Suprapubic skin (tissue), 4 donors: Measurements from ENCODE around the gene EVL.

Source experiments
- CTCF ChIP-seq, 2 donors: fragments of 200-600 bp in 1 of 2; fragments of 450-650 bp in 1 of 2; sonication (generic) in 1 of 2; IDR thresholded peaks; one replicate each; pipeline ENCODE4 v1.5.1; 2016 to 2019; ENCODE audit warnings: antibody characterized with exemption in 2 of 2, mild to moderate bottlenecking in 1 of 2, moderate library complexity in 1 of 2
- EP300 ChIP-seq: sonication (generic); formaldehyde crosslinking; IDR thresholded peaks from one replicate; pipeline ENCODE4 v1.6.1; 2017; ENCODE audit warnings: antibody characterized with exemption
- POLR2A ChIP-seq, 2 donors: fragments of 450-650 bp; IDR thresholded peaks; one replicate each; pipeline ENCODE4 v1.6.1; 2017; ENCODE audit warnings: antibody characterized with exemption in 2 of 2, mild to moderate bottlenecking in 2 of 2, moderate library complexity in 2 of 2
- POLR2AphosphoS5 ChIP-seq, 3 donors: sonication (generic); formaldehyde crosslinking; IDR thresholded peaks; one replicate each; pipeline ENCODE4 v1.6.1; 2017; ENCODE audit warnings: antibody characterized with exemption in 3 of 3

- TF ChIP-seq CTCF (IDR thresholded peaks at IDR 0.05) (no peak), POLR2A (IDR thresholded peaks at IDR 0.05) (no peak), POLR2AphosphoS5 (IDR thresholded peaks at IDR 0.05) (no peak), EP300 (no peak)
These were observed 122.1 kb downstream of the EVL start for GRCh38 chr14:100187247-100187833.
